AG20443 (cell line): ENCODE results near the gene TMEM59L.
A peak's percentile ranks its signal among the peaks of the same experiment; 100 is the strongest.

Source experiments
- DNase-seq: peaks from one replicate; pipeline ENCODE4 v3.0.0; 2012; ENCODE audit warnings: low spot score, mixed read lengths

TMEM59L gene

DNA sequence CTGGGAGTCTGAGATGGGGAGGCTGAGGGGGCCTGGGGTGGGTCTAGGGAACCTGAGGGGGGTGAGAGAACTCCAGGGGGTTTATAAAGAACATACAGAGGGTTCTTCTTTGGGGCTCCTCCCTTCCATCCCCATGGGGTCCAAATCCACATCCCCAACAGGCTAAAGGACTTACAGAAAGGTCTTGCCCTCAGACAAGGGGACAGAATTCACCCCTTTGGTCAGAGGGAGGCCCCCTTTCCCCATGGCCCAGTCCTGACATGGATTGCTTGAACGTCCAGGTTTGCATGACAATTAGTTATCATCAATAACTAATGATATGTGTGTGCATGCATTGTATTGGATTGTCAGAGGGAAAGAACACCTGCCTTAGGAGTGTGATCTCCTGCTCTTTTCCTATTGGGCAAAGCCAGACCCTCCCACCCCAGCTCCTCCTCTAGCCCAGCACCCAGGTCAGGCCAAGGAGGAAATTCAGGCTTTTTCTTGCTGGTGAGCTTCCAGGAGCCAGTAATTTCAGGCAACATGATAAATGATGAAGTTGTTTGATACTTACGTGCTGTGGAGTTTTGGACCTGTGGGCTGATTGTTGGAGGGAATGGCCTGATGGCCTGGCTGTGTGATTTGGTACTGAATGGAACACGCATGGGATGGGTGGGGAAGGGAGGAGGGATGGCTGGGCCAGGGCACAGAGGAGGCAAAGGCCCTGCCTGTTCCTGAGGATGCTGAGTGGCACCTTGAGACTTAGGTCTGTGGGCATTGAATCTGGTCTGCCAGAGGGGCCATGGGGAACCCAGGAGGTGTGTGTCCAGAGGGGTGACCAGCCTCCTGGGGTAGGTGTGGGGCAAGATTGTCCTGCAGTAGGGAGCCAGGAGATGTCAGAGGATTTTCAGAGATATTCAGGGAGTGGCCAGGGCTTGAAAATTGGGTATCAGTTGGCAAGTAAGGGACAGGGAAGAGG is 25.3 kb downstream of the TMEM59L start:
- no peak for DNase-seq

GRCh38 chr19:18639706-18640243 is 27.1 kb downstream of the TMEM59L start:
- no peak for DNase-seq

GRCh38 chr19:18644196-18645034 is 31.7 kb downstream of the TMEM59L start:
- no peak for DNase-seq

DNA sequence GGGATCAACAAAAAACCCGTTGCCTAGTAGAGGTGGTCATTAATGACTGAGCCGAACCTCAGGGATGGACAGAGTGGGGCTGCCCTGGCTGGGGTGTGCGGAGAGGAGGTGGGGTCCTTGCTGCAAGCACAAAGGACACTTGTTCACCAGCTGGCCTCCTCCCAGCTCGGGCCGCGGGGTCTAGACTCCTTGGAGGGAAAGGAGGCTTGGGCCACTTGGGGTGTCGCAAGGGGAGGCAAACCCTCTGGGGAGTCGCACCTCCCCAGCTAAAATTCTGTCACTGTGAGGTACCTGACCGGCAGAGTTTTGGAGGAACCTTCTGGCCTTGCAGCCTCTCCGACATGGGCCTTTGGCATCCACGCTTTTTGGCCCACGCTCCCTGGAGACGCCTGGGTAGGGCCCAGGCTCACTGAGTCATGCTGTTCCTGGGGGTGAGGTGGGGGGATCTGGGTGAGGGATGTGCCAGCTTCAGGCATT is 32.4 kb downstream of the TMEM59L start:
- no peak for DNase-seq

DNA sequence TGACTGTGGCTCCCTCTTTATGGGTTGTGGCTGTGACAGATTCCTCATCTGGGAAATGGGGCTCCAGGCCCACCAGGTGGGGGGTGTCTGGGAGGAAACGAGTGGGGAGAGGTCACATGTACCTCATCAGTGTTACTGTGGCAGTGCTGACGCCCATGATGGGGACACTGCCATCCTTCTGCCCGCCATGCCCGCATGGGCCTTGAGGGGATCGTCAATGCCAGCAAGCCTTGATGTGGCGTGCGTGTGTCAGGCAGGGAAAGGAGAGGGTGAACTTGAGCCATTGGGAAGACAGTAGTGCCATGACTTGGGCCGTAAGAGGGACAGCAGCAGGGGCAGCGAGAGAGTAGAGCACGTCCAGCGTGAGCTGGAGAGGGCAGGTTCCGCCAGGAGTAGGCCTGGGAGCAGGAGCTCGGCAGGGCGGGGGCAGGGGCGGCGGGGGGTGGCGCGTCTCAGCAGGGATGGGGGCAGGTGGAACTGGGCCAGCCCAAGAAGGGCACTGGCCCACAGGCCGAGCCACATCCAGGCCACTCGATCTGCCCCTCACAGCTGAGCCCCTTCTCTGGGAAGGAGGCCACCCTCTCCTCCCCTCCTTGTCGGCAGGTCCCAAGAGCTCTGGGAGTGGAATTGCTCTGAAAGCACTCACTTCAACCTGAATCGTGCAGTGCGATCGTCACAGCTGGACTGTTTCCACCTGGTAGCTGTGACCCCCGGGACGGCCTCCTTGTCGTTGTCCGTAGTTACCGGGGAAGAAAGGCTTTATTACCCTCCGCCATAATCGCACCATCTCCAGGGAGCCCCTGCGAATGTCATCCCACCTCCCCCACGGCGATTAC is 34.1 kb downstream of the TMEM59L start:
- no peak for DNase-seq

- no peak for DNase-seq
Observed at GRCh38 chr19:18647371-18647767, 34.7 kb downstream of the TMEM59L start.

DNA sequence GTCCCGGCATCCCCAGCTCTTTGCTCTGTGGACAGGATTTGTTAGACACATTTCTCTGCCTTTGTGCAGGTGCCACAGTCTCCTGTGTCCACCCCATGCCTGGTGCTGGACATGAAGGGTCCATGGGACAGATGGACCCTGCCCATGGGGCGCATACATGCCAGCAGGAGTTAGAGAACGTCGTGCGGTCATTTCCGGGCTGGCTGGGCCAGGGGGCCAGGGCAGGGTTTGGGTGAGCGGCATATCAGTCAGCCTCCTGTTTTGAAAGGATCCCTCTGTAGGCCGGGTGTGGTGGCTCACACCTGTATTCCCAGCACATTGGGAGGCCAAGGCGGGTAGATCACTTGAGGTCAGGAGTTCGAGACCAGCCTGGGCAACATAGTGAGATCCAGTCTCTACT is 35.1 kb downstream of the TMEM59L start:
- DNase-seq: no peak

DNA sequence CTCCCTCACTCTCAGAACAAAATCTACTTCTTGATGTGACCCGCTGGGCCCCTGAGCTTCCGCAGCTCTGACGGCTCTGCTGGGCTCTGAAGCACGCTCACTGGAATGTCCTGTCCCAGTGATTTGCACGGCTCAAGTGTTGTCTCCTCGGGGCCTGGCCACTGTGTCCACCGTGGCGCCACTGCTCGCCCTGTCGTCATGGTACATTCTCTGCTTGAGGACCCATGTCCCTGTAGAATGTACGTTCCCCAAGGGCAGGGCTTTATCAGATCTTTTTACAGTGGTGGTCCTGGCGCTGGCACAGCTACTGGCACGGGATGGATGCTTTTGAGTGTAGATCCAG is 36.3 kb downstream of the TMEM59L start:
- DNase-seq: no peak

- peak; percentile 67 for DNase-seq
Observed at GRCh38 chr19:18649371-18650020, 36.8 kb downstream of the TMEM59L start.

- DNase-seq: peak; percentile 68
Observed at GRCh38 chr19:18650021-18650390, 37.3 kb downstream of the TMEM59L start.

DNA sequence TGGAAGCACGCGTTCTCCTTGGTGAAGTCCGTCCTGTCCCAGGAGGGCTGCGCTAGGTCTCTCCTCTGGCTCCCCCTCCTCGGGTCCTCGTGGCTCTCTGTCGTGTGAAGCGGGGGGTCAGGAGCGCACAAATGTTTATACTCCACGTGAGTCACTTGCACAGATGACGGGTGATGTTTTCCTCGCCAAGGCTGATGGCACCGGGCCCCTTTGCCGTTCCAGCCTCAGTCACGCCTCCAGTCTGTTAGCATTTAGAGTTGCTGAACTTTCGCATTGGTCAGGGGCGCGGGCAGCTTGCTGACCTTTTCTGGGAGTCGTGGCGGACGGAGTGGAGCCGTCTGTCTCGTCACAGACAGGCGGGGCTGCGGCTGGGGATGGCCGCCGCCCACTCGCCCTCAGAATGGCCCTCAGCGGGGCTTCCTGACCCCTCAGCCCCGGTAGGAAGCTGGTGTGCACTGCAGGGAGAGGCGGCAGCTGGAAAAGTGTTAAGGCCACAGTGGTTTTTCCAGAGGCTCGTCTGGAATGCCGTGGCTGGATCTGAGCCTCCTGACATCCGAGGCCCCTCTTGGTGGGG is 37.9 kb downstream of the TMEM59L start:
- peak; percentile 84 for DNase-seq

DNA sequence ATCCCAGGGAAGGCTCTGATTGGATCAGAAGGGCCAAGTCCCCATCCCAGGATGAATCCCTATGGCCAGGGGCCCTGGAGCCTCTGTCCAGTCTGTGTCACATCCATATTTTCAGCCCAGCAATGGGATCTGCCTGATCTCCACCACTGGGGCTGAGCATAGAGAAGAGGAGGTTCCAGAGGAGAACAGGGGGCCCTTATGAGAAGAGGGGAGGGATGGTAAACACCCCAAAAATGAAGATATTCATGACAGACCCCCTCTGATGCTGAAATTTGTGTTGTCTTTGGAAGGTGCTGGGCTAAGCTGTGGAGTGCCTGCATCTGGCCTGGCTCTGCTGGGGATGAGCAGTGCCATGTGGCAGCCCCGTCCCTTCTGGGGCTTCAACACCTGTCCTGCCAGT is 38.6 kb downstream of the TMEM59L start:
- DNase-seq: no peak

DNA sequence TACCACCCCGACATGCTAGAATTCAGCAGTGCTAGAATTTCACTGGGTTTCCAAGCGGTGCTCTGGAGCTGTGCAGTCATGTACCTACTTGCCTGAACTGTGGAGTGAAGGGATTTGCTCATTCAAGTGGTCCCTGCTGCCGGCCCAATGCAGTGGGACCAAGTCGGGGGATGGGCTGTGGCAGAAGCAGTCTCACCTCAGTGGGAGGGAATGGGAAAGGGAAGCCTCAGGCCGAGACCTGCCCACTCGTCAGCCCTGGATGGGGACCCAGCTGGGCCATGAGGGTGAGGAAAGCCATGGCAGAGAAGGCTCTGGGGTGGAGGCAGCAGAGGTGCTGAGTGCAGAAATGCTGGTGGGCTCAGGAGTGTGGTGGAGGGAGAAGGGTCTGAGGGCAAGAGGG is 39.1 kb downstream of the TMEM59L start:
- DNase-seq: no peak

- DNase-seq: no peak
Observed at GRCh38 chr19:18653853-18654252, 41.2 kb downstream of the TMEM59L start.

DNA sequence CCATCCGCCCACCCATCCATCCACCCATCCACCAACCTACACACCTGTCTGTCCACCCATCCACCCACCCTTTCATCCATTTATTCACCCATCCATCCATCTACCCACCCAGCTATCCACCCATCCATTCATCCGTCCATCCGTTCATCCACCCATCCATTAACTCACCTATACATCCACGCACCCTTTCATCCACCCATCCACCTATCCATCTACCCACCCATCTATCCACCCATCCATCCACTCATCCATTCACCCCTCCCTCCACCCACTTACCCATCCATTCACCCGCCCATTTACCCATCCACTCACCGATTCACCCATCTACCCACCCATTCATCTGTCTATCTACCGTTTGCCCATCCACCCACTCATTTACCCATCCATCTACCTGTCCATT is 41.8 kb downstream of the TMEM59L start:
- DNase-seq: no peak

DNA sequence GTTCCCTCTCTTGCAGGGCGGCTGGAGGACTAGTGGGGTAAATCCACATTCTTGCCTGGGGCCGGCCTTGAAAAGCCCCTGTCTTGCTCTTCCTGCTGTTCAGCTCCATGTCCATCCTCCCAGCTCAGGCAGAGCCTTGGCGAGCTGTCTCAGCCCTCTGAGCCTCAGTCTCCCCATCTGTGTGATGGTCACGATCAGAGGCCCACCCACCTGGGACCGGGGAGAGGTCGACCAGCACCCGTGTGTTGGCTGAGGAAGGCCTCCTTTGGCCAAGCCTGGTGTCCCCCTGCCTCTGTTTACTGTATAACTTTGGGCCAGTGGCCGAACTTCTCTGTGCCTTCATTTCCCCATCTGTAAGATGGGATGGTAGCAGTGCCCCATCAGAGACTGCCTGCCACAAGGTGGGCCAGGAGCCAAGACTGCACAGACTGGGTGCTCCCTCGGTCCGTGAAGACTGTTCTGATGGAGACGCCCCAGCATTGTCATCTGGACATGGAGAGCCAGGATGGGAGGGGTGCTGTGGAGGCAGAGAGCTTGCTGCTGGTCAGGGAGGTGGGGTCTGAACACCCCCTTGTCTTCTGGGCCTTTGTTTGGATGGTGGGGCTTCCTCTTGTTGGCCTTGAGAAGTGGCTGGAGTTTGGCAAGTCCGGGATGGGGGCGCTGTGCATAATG is 42.6 kb downstream of the TMEM59L start:
- DNase-seq: no peak

DNA sequence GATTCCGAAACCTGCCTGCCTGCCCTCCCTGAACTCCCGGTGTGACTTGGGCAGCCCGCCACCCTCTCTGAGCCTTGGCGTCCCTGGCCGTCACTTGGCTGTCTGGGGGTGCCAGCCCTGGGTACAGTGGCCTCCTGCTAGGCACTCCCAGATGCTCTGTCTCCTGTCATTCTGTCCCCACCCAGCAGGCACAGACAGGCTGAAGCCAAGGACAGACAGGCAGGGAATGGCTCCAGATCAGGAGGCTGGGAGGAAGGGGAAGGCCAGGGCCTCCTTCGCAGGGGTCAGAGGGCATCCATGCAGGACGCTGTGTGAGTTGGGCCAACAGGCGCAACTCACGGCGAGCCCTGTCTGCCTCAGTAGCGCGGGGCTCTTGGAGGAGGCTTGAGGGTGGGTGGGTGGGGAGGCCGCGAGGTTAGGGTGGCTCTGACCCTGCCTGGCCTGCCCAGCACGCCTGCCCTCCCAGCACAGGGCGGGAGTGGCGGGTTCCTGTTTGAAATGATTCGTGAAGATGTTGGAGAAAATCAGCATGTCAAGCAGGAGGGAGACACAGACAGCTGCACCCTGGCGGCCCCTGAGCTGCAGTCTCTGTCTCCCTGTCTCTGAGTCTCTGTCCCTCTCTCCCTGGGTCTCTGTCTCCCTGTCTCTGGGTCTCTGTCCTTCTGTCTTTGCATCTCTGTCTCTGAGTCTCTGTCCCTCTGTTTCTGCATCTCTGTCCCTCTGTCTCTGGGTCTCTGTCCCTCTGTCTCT is 43.8 kb downstream of the TMEM59L start:
- DNase-seq: no peak

DNA sequence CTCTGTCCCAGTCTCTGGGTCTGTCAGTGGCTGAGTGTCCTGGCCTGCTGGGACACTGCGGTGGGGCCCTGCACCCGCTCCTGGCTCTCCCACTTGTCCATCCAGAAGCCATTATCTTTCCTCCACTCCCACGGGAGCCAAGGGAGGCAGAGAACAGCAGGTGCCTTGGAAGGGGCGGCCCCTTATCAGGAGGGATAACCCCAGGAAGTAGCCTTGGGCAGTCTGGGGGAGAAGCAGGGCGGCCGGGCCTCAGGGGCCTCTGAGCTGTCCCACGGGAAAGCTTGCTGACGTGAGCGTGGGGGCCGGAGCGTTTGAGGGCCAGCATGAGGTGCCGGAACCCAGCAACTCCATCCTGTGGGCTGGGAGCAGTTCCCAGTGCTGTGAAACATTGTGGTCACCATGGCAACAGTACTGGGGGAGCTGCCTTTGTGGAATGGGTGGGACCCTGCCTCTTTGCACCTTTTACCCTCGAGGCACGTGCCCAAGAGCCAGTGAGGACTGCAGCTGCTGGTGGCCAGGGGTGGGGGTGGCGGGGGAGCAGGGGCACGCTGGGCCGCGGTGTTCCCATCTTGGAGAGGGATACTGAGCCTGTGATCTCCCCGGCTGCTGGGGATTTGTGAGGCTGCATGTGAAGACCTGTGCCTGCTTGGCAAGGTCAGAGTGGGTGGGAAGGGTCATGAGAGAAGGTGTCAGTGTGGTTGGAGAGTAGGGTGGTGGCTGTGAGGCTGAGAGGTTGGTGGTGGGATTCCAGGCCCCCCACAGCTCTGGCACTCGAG is 45.1 kb downstream of the TMEM59L start:
- DNase-seq: peak; percentile 45

DNA sequence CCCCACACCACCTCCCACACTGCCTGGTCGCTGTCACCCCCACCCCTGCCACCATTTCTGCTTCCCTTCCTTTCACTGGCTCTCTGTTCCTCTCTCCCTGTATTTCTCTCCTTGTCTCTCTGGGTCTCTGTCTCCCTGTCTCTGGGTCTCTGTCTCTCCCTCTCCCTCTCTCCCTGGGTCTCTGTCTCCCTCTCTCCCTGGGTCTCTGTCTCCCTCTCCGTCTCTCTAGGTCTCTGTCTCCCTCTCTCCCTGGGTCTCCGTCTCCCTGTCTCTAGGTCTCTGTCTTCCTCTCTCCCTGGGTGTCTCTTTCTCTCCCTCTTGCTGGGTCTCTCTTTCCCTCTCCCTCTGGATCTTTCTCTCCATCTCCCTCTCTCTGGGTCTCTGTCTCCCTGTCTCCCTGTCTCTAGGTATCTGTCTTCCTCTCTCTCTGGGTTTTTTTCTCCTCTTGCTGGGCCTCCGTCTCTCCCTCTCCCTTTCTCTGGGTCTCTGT is 45.7 kb downstream of the TMEM59L start:
- DNase-seq: no peak
